Renal cortex interstitium (tissue), 11 donors: Measurements from ENCODE around the gene MGAT4A. TPM values are rescaled to one million over a fixed set of nuclear protein-coding genes. Genes with fewer than 3 reads are reported as not detected.
A peak's percentile ranks its signal among the peaks of the same experiment; 100 is the strongest.

ENCODE experiments used
- DNase-seq, 11 donors: peaks; one replicate each; pipeline ENCODE4 v3.0.0-alpha.2; 2013; ENCODE audit warnings: low read depth in 9 of 11, low spot score in 4 of 11; ENCODE audit errors: extremely low read depth in 1 of 11
- polyA plus RNA-seq, 3 donors: library from polyadenylated mRNA; unstranded; fragments of 120-200 nt; gene quantifications; one replicate each; pipeline ENCODE4 v1.2.1, GENCODE V29; 2013; ENCODE audit not compliant: insufficient read length in 3 of 3

MGAT4A gene
- polyA plus RNA-seq, 3 donors = 24.7 to 42.4 (median 36.4) TPM

GRCh38 chr2:98649135-98649991 lies 81.6 kb downstream of the MGAT4A start:
- peak; percentile 64 to 80 (median 70) for DNase-seq

GRCh38 chr2:98648451-98648850 lies 82.5 kb downstream of the MGAT4A start:
- no peak for DNase-seq

- no peak for DNase-seq
Measured at GRCh38 chr2:98647636-98648035, 83.3 kb downstream of the MGAT4A start.

GRCh38 chr2:98643496-98644100 lies 87.3 kb downstream of the MGAT4A start:
- no peak for DNase-seq

GRCh38 chr2:98637401-98638147 lies 93.4 kb downstream of the MGAT4A start:
- no peak for DNase-seq

- no peak for DNase-seq
Measured at GRCh38 chr2:98634406-98635092, 96.4 kb downstream of the MGAT4A start.

GRCh38 chr2:98632351-98632750 lies 98.6 kb downstream of the MGAT4A start:
- DNase-seq = no peak

- DNase-seq = peak in 1 of 11 donors; percentile 18
Measured at GRCh38 chr2:98623657-98624056, 107.3 kb downstream of the MGAT4A start.

- DNase-seq = no peak
Measured at GRCh38 chr2:98617149-98617548, 113.8 kb downstream of the MGAT4A start.

- no peak for DNase-seq
Measured at GRCh38 chr2:98615481-98615880, 115.5 kb downstream of the MGAT4A start.

- DNase-seq = no peak
Measured at GRCh38 chr2:98614024-98614739, 116.8 kb downstream of the MGAT4A start.

- peak in 3 of 11 donors; percentile 4 to 22 (median 16) for DNase-seq
Measured at GRCh38 chr2:98608962-98609604, 121.8 kb downstream of the MGAT4A start.

- peak; percentile 76 to 88 (median 86) for DNase-seq
Measured at GRCh38 chr2:98608116-98608961, 122.6 kb downstream of the MGAT4A start, which contains the start of the genes COA5 and UNC50. Gene COA5, minus strand, starts transcription at chr2:98608512. Its CDS starts 107 bp downstream, at chr2:98608405. Gene UNC50, plus strand, starts transcription at chr2:98608589. Its CDS starts 1,171 bp downstream, at chr2:98609760.

- DNase-seq = no peak
Measured at GRCh38 chr2:98607741-98608115, 123.2 kb downstream of the MGAT4A start.

GRCh38 chr2:98607104-98607503 lies 123.8 kb downstream of the MGAT4A start:
- no peak for DNase-seq

GRCh38 chr2:98606431-98606830 lies 124.5 kb downstream of the MGAT4A start:
- no peak for DNase-seq

GRCh38 chr2:98605076-98605475 lies 125.9 kb downstream of the MGAT4A start:
- no peak for DNase-seq
